NCI-H1048 (cell line): Measurements from ENCODE around the gene ANKS3.
A peak's percentile ranks its signal among the peaks of the same experiment; 100 is the strongest.
"Not testable (repeated sequence)": the region's sequence is repeated elsewhere in the genome, so short reads cannot be mapped to it uniquely, and the experiment has no call there.

Source experiments
- DNase-seq: peaks from one replicate; lab custom pipeline; 2025; lab: John Stamatoyannopoulos, UW

Gene ANKS3

GRCh38 chr16:4754865-4755264, 20.8 kb upstream of the ANKS3 start:
- no peak for DNase-seq

GRCh38 chr16:4753227-4753626, 19.2 kb upstream of the ANKS3 start:
- no peak for DNase-seq

GRCh38 chr16:4752351-4753100, 18.5 kb upstream of the ANKS3 start:
- DNase-seq, result no peak

- no peak for DNase-seq
These were observed 16.8 kb upstream of the ANKS3 start for GRCh38 chr16:4750896-4751295.

- no peak for DNase-seq
These were observed 15.7 kb upstream of the ANKS3 start for GRCh38 chr16:4749700-4750257.

- DNase-seq, result no peak
These were observed 14.8 kb upstream of the ANKS3 start for GRCh38 chr16:4748682-4749411.

- no peak for DNase-seq
These were observed 14.0 kb upstream of the ANKS3 start for GRCh38 chr16:4747906-4748681.

- DNase-seq, result no peak
These were observed 13.0 kb upstream of the ANKS3 start for GRCh38 chr16:4746991-4747574.

- no peak for DNase-seq
These were observed 12.1 kb upstream of the ANKS3 start for GRCh38 chr16:4746215-4746614.

GRCh38 chr16:4745274-4745569, 11.2 kb upstream of the ANKS3 start:
- no peak for DNase-seq

- DNase-seq, result no peak
These were observed 10.6 kb upstream of the ANKS3 start for GRCh38 chr16:4744555-4745273.

- no peak for DNase-seq
These were observed 9.3 kb upstream of the ANKS3 start for GRCh38 chr16:4743226-4743878.

GRCh38 chr16:4738370-4738769, 4.3 kb upstream of the ANKS3 start:
- not testable (repeated sequence) for DNase-seq

- DNase-seq, result no peak
These were observed 3.5 kb upstream of the ANKS3 start for GRCh38 chr16:4737545-4737944.

- no peak for DNase-seq
These were observed 2.5 kb upstream of the ANKS3 start for GRCh38 chr16:4736546-4736945.

- DNase-seq, result peak; percentile 2
These were observed 862 bp upstream of the ANKS3 start for GRCh38 chr16:4734730-4735535.

GRCh38 chr16:4733747-4734062, 366 bp downstream of the ANKS3 start:
- no peak for DNase-seq

GRCh38 chr16:4733211-4733742, 794 bp downstream of the ANKS3 start:
- no peak for DNase-seq

GRCh38 chr16:4729876-4730275, 4.2 kb downstream of the ANKS3 start:
- DNase-seq, result no peak

- no peak for DNase-seq
These were observed 5.4 kb downstream of the ANKS3 start for GRCh38 chr16:4728676-4729075.
